Activated B cell treated with CpG ODN at 0.5 μM for 24 hours (primary cell): ENCODE measurements around the gene HNF1A. TPM values are rescaled to one million over a fixed set of nuclear protein-coding genes. Genes with fewer than 3 reads are reported as not detected.
"Not testable (repeated sequence)": the region's sequence is repeated elsewhere in the genome, so short reads cannot be mapped to it uniquely, and the experiment has no call there.

ENCODE experiments used
- ATAC-seq: fragments of 200-7000 bp; cut with Tn5 transposase; one replicate; pipeline ENCODE4 v1.10.0; 2021; ENCODE audit warnings: low read depth, mild to moderate bottlenecking, moderate library complexity
- CTCF ChIA-PET: fragments of 350-600 bp; sonication (Branson Sonifier 250); formaldehyde crosslinking; loops from one replicate; lab custom pipeline; 2021; ENCODE audit warnings: antibody characterized with exemption; lab: Charles Lee
- POLR2A ChIA-PET: fragments of 350-600 bp; sonication (Branson Sonifier 250); formaldehyde crosslinking; loops from one replicate; lab custom pipeline; 2021; ENCODE audit warnings: antibody characterized with exemption; lab: Charles Lee
- DNase-seq: peaks from one replicate; pipeline ENCODE4 v3.0.0; 2022
- H3K27ac Mint-ChIP-seq: one replicate; pipeline ENCODE4 v1.8.0; 2020; ENCODE audit warnings: mixed read lengths
- H3K27me3 Mint-ChIP-seq: one replicate; pipeline ENCODE4 v1.8.0; 2021; ENCODE audit warnings: mixed read lengths
- H3K36me3 Mint-ChIP-seq: one replicate; pipeline ENCODE4 v1.8.0; 2021; ENCODE audit warnings: low read depth, mixed read lengths
- H3K4me1 Mint-ChIP-seq: one replicate; pipeline ENCODE4 v1.8.0; 2021; ENCODE audit warnings: mixed read lengths
- H3K4me3 Mint-ChIP-seq: one replicate; pipeline ENCODE4 v1.8.0; 2020; ENCODE audit warnings: mild to moderate bottlenecking, mixed read lengths
- H3K9me3 Mint-ChIP-seq: one replicate; pipeline ENCODE4 v1.8.0; 2020; ENCODE audit warnings: mixed read lengths
- intact Hi-C: fragments of 100-400 bp; cut with micrococcal nuclease; formaldehyde crosslinking; loops from one replicate; pipeline ENCODE4 v1.15.1; 2024
- total RNA-seq: library from RNA; stranded (reverse); gene quantifications from 2 replicates; pipeline ENCODE4 v1.2.3, GENCODE V29; 2022
- TF ChIP-seq, protein P1 (sequence below): fragments of 200-600 bp; IDR thresholded peaks from one replicate; pipeline ENCODE4 v1.8.0; 2022; ENCODE audit warnings: antibody characterized with exemption, mild to moderate bottlenecking

Gene HNF1A
- total RNA-seq, 1 donor from 2014 or later: not detected

DNA sequence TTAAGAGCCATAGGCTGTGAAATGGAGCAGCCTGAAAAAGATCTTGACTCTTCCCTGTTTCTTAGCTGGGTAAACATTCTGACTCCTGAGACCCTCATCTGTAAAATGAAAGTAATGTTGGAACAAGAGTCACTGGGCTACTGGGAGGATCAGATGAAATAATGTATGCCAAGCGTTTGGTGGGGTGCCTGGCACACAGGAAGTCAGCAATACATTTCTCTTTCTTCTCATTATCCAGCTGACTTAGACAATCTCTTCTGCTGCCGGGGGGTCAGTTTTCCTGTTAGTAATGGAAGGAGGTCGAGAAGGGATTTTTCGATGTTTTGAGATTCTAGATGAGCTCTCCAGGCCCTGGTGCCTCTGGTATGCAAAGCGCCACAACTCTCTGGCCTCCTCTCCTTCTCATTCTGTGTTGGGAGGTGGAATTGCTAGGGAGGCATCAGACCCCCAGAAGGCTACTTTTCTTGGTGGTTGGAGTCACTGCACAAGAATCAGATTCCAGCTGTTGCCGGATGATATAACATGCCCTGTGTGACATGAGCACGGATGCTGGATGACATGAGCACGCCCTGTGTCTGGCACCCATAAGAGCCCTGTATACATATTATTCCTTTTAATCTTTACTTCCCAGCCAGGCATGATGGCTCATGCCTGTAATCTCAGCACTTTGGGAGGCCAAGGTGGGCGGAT is 56.4 kb downstream of the HNF1A start:
- peaks cover 22% of the 10 kb centered on the region for H3K27me3 Mint-ChIP-seq
- intact Hi-C loops: no loop called here

DNA sequence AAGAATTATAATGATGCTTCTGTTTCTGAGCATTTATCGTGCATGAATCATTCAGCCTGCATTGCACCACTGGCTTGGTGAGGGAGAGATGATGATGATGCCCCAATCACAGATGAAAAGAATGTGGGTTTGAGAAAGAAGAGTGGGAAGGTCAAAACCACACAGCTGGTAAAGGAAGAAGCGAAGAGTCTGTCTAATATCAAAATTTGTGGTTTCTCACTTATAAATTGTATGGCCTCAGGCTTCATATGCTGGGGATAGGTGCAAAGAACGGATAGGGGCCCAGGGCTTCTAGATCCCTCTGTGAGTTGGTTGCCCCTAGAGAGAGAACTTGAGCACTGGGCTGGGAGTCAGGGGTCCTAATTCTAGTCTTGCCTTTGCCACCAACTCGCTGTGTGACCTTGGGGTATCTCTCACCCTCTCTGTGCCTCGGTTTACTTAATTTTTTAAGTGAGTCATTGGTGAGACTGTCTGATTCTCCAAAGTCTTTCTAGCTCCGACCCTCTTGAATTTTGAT is 58.5 kb downstream of the HNF1A start:
- no peak for ATAC-seq
- TF ChIP-seq, protein P1, sequence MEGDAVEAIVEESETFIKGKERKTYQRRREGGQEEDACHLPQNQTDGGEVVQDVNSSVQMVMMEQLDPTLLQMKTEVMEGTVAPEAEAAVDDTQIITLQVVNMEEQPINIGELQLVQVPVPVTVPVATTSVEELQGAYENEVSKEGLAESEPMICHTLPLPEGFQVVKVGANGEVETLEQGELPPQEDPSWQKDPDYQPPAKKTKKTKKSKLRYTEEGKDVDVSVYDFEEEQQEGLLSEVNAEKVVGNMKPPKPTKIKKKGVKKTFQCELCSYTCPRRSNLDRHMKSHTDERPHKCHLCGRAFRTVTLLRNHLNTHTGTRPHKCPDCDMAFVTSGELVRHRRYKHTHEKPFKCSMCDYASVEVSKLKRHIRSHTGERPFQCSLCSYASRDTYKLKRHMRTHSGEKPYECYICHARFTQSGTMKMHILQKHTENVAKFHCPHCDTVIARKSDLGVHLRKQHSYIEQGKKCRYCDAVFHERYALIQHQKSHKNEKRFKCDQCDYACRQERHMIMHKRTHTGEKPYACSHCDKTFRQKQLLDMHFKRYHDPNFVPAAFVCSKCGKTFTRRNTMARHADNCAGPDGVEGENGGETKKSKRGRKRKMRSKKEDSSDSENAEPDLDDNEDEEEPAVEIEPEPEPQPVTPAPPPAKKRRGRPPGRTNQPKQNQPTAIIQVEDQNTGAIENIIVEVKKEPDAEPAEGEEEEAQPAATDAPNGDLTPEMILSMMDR: no peak
- POLR2A ChIA-PET: interaction anchor here (0.6 kb wide), 1 partner anchor 610 kb away, joined by 4 read pairs; no protein-coding TSS in a partner anchor
- H3K4me1 Mint-ChIP-seq: peaks cover 17% of the 10 kb centered on the region
- H3K4me3 Mint-ChIP-seq: no peak overlapping the region
- intact Hi-C loops: no loop called here
- CTCF ChIA-PET: no interaction called here
- no peak for DNase-seq
- H3K9me3 Mint-ChIP-seq: no peaks in the 10 kb centered on the region
- peaks cover 32% of the 10 kb centered on the region for H3K27me3 Mint-ChIP-seq
- no peak overlapping the region for H3K27ac Mint-ChIP-seq
- H3K36me3 Mint-ChIP-seq: no peaks in the 10 kb centered on the region

More for the DNA sequence above, 56.4 kb downstream of the HNF1A start:
- H3K27ac Mint-ChIP-seq: no peak overlapping the region
- DNase-seq (no peak), ATAC-seq (no peak)
- no peaks in the 10 kb centered on the region for H3K36me3 Mint-ChIP-seq
- H3K4me1 Mint-ChIP-seq: peaks cover 17% of the 10 kb centered on the region
- ChIA-PET CTCF (no interaction called here), POLR2A (interaction anchor here (0.6 kb wide), 1 partner anchor 188 kb away, joined by 4 read pairs; no protein-coding TSS in a partner anchor)
- TF ChIP-seq, protein P1: no peak
- no peaks in the 10 kb centered on the region for H3K9me3 Mint-ChIP-seq
- H3K4me3 Mint-ChIP-seq: no peak overlapping the region

DNA sequence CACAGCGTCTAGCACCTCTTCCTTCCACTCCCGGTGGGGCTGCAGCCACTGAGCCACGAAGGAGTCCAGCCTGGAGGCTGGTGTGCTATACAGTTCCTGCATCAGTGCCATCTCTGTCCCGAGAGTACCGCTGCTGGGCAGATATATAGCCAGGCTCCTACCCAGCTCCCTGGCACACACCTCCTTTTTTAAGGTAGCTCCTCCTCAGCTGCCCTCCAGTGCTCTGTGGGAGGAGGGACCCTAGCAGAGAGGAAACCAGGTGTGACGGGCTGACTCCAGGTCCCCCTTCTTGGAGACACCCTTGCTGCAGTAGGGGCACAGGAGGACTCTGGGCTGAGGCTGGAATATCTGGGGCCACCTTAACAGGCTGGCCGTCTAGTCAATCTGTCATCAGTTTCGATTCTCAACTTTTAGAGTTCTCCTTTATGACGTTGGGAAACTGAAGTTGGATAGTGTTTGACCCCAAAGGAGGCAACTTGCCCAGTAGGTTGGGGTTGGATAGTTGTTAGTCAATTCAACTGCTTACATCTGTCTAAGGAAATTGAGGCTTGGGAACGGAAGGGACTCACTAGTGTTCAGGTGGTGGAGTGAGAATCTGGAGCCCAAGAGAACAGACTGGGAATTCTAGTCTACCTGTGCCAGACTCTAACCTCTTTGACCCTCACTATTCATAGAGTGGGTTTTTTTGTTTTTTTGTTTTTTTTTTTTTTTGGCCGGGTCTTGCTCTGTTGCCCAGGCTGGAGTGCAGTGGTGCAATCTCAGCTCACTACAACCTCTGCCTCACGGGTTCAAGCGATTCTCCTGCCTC is 60.7 kb downstream of the HNF1A start, which contains the start of gene OASL:
Gene OASL (minus strand): TSS at position 386 of the 808 bp plus-strand sequence. CDS start 275 bp downstream, at position 111.
- TF ChIP-seq, protein P1: no peak
- ChIA-PET POLR2A (interaction anchor here (0.5 to 1.0 kb wide), 6 partner anchors 10 to 1888 kb away, joined by 3 to 15 read pairs (median 4); partner anchors contain the start of gene RNU4-2), CTCF (no interaction called here)
- DNase-seq (peak; percentile 48), ATAC-seq (peak; percentile 96)
- Mint-ChIP-seq H3K9me3 (no peaks in the 10 kb centered on the region), H3K4me1 (peaks cover 17% of the 10 kb centered on the region), H3K4me3 (peak within 1 kb of the TSS; percentile 91), H3K27ac (peak within 1 kb of the TSS; percentile 77), H3K36me3 (no peaks in the 10 kb centered on the region), H3K27me3 (peaks cover 37% of the 10 kb centered on the region)
- intact Hi-C loops: loop anchor here (1.0 kb wide), 1 partner anchor 23 kb away; the partner anchor contains the start of gene C12orf43

DNA sequence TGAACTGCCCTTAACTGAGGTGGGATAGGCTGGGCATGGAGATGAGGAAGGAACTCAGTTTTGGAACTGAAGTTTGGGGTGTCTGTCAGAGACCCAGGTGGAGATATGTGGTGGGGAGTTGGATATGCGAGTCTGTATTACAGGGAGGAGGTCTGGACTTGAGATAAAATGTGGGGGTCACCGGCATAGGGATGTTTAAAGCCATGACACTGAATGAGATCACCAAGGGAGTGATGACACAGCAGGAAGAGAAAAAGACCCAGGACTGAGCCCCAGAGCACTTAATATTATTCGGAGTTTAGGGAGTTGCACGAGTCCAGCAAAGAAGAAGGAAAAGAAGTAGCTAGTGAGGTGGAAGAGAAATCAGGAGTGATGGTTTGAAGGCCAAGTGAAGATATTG is 64.7 kb downstream of the HNF1A start:
- H3K9me3 Mint-ChIP-seq: no peaks in the 10 kb centered on the region
- no peak for DNase-seq
- intact Hi-C loops: no loop called here
- no peak overlapping the region for H3K4me3 Mint-ChIP-seq
- CTCF ChIA-PET: no interaction called here
- no peak for ATAC-seq
- H3K4me1 Mint-ChIP-seq: peaks cover 12% of the 10 kb centered on the region
- TF ChIP-seq, protein P1: no peak
- no peaks in the 10 kb centered on the region for H3K36me3 Mint-ChIP-seq
- POLR2A ChIA-PET: no interaction called here
- H3K27ac Mint-ChIP-seq: no peak overlapping the region
- peaks cover 27% of the 10 kb centered on the region for H3K27me3 Mint-ChIP-seq

DNA sequence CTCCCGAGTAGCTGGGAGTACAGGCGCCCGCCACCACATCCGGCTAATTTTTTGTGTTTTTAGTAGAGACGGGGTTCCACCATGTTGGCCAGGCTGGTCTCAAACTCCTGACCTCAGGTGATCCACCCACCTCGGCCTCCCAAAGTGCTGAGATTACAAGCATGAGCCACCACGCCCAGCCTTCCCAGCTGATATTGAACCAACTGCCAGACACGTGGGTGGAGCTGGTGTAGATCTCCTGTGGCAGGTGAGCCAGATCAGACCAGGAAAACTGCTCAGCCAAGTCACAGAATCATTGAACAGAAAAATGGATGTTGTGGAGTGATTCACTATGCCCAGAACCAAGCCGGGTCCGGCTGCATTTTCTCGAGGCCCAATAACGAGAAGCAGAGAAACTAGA is 69.1 kb downstream of the HNF1A start:
- ATAC-seq, H3K36me3 Mint-ChIP-seq, H3K4me1 Mint-ChIP-seq, H3K9me3 Mint-ChIP-seq, POLR2A ChIA-PET, CTCF ChIA-PET, H3K27ac Mint-ChIP-seq, DNase-seq, intact Hi-C loops, H3K4me3 Mint-ChIP-seq: not testable (repeated sequence)
- H3K27me3 Mint-ChIP-seq: peaks cover 16% of the 10 kb centered on the region
